Panc1 (cell line): Measurements from ENCODE around the gene RYR3. TPM values are rescaled to one million over a fixed set of nuclear protein-coding genes. Genes with fewer than 3 reads are reported as not detected.

Experiments used
- ATAC-seq: fragments of 200-7000 bp; cut with Tn5 transposase; 2 replicates; pipeline ENCODE4 v1.9.1; 2020; ENCODE audit warnings: mild to moderate bottlenecking, moderate library complexity
- BruUV-seq: library from RNA; stranded (reverse); fragments of 400-500 nt; replicated peaks from 2 replicates; lab custom pipeline; 2021; lab: Mats Ljungman, UMichigan
- CTCF ChIA-PET: fragments of 300-600 bp; sonication (Branson Sonifier 250); formaldehyde crosslinking; loops from one replicate; lab custom pipeline; 2022; ENCODE audit warnings: antibody characterized with exemption; lab: Charles Lee
- POLR2A ChIA-PET: fragments of 300-600 bp; sonication (Branson Sonifier 250); formaldehyde crosslinking; loops from one replicate; lab custom pipeline; 2022; ENCODE audit warnings: antibody characterized with exemption; lab: Charles Lee
- DNase-seq: peaks from one replicate; pipeline ENCODE4 v3.0.0-alpha.2; 2010; ENCODE audit warnings: low read depth, low spot score
- H3K27ac ChIP-seq: 2 replicates; pipeline ENCODE4 v1.5.1; 2011; ENCODE audit warnings: mild to moderate bottlenecking, low read length, inconsistent platforms
- H3K27me3 ChIP-seq: fragments of 200-500 bp; sonication (Bioruptor generic); 2 replicates; pipeline ENCODE4 v1.6.0; 2014; ENCODE audit warnings: low read length, inconsistent platforms; ENCODE audit not compliant: control insufficient read depth, insufficient read depth
- H3K36me3 ChIP-seq: fragments of 200-500 bp; sonication (Bioruptor generic); 2 replicates; pipeline ENCODE4 v1.5.1; 2014; ENCODE audit warnings: inconsistent platforms, mild to moderate bottlenecking, low read length, moderate library complexity; ENCODE audit not compliant: control insufficient read depth, insufficient read depth
- H3K4me1 ChIP-seq: 2 replicates; pipeline ENCODE4 v1.5.1; 2011; ENCODE audit warnings: inconsistent platforms, mild to moderate bottlenecking, low read length, moderate library complexity; ENCODE audit not compliant: control insufficient read depth, insufficient read depth
- H3K4me3 ChIP-seq, 2 experiments: 2 replicates each; pipeline ENCODE4 v1.5.1; 2011 to 2012; ENCODE audit warnings: low read depth in 2 of 2, low read length in 2 of 2, mild to moderate bottlenecking in 2 of 2, inconsistent platforms in 1 of 2, moderate library complexity in 1 of 2
- H3K9me3 ChIP-seq: fragments of 200-500 bp; sonication (Bioruptor generic); 2 replicates; pipeline ENCODE4 v1.5.1; 2014; ENCODE audit warnings: low read depth, mild to moderate bottlenecking, inconsistent platforms, low read length, moderate library complexity; ENCODE audit not compliant: control insufficient read depth, insufficient read depth
- POLR2AphosphoS5 ChIP-seq: IDR thresholded peaks from 2 replicates; pipeline ENCODE4 v1.6.1; 2012; ENCODE audit warnings: mild to moderate bottlenecking, low read depth, low read length, moderate library complexity
- SIN3A ChIP-seq: IDR thresholded peaks from 2 replicates; pipeline ENCODE4 v1.6.1; 2012; ENCODE audit warnings: low read depth, mild to moderate bottlenecking, low read length, moderate library complexity, borderline replicate concordance; ENCODE audit not compliant: insufficient read depth
- TCF7L2 ChIP-seq: IDR thresholded peaks from 2 replicates; pipeline ENCODE4 v1.6.1; 2011; ENCODE audit warnings: mild to moderate bottlenecking, low read depth, low read length, inconsistent platforms
- in situ Hi-C: cut with HindIII; loops from 2 replicates; pipeline ENCODE4 v1.10.0; 2016; ENCODE audit warnings: low sequenced_read_pairs, low pct_unique_long_range_greater_than_20kb
- intact Hi-C: fragments of 100-400 bp; cut with micrococcal nuclease; formaldehyde crosslinking; loops from one replicate; pipeline ENCODE4 v1.10.0; 2022; ENCODE audit not compliant: unreplicated experiment
- total RNA-seq: library from RNA; stranded (reverse); gene quantifications from one replicate; pipeline ENCODE4 v1.2.1, GENCODE V29; 2021; ENCODE audit not compliant: unreplicated experiment
- TF ChIP-seq, protein P1 (sequence below), 2 experiments: IDR thresholded peaks; 2 replicates each; pipeline ENCODE4 v1.6.1; 2011 to 2012; ENCODE audit warnings: low read depth in 2 of 2, control low read depth in 1 of 2, low read length in 1 of 2, mild to moderate bottlenecking in 1 of 2, moderate library complexity in 1 of 2; ENCODE audit not compliant: insufficient read depth in 1 of 2
- TF ChIP-seq, protein P2 (sequence below): fragments of 450-650 bp; IDR thresholded peaks from 2 replicates; pipeline ENCODE4 v1.5.1; 2017; ENCODE audit warnings: mild to moderate bottlenecking

Gene RYR3
- total RNA-seq, 1 experiment from 2014 or later: not detected

DNA sequence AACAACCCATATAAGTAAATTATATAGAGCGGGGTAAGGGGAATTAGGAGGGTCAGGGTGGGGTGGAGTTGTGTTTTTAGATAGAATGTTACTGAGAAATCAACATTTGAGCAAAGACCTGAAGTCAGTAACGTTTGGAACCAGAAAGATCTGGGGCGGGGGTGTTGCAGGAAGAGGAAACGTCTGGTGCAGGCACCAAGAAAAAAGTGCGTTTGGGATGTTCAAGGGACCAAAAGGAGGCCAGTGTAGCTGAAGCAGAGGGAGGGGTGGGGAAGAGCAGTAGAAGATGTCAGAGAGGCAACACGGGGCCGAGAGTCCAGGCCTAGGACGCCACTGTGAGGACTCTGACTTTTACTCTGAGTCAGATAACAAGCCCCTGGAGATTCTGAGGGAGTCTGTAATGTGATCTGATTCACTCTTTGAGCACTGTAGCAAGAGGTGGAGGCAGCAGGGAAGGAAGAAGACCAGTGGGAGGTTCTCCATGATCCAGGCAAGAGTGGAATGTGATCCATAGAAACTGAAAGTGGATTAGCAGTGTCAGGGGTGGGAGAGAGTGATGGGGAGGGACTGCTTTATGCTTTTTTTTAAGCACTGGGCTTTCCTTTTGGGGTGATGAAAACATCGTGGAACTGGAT lies 478.3 kb downstream of the RYR3 start:
- BruUV-seq: no TSS peak
- in situ Hi-C loops: no loop called here
- POLR2A ChIA-PET: no interaction called here

DNA sequence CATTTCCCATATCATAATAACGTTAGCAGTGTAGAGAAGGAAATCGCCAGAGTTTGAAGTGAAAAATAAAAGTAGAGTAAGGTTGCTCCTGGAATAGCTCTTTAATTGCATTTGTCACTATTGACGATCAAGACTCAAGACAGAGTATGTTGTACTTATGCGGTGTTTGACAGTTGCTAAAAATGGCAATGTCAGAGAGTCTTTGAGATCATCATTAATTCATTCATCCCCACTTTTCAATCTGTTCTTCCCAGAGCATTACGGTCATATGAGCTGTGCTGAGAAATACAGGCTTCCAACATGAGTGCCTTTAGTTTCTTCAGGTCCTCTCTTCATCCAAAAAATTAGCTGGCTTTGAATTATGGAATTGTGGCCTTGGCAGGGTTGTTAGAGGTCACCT lies 483.7 kb downstream of the RYR3 start:
- no peak for ATAC-seq
- DNase-seq: no peak
- in situ Hi-C loops: no loop called here
- BruUV-seq: no TSS peak
- POLR2A ChIA-PET: no interaction called here
- Histone ChIP-seq H3K36me3 (no peaks in the 10 kb centered on the region), H3K27ac (no peak overlapping the region), H3K27me3 (peaks cover 5% of the 10 kb centered on the region; the same call in 1 of the 2 replicates), H3K4me1 (no peaks in the 10 kb centered on the region), H3K4me3 (no peak overlapping the region), H3K9me3 (no peaks in the 10 kb centered on the region)
- TF ChIP-seq SIN3A (no peak), TCF7L2 (no peak), POLR2AphosphoS5 (no peak)
- TF ChIP-seq, protein P1, sequence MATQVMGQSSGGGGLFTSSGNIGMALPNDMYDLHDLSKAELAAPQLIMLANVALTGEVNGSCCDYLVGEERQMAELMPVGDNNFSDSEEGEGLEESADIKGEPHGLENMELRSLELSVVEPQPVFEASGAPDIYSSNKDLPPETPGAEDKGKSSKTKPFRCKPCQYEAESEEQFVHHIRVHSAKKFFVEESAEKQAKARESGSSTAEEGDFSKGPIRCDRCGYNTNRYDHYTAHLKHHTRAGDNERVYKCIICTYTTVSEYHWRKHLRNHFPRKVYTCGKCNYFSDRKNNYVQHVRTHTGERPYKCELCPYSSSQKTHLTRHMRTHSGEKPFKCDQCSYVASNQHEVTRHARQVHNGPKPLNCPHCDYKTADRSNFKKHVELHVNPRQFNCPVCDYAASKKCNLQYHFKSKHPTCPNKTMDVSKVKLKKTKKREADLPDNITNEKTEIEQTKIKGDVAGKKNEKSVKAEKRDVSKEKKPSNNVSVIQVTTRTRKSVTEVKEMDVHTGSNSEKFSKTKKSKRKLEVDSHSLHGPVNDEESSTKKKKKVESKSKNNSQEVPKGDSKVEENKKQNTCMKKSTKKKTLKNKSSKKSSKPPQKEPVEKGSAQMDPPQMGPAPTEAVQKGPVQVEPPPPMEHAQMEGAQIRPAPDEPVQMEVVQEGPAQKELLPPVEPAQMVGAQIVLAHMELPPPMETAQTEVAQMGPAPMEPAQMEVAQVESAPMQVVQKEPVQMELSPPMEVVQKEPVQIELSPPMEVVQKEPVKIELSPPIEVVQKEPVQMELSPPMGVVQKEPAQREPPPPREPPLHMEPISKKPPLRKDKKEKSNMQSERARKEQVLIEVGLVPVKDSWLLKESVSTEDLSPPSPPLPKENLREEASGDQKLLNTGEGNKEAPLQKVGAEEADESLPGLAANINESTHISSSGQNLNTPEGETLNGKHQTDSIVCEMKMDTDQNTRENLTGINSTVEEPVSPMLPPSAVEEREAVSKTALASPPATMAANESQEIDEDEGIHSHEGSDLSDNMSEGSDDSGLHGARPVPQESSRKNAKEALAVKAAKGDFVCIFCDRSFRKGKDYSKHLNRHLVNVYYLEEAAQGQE (IDR thresholded peaks at IDR 0.05; ENCODE audit: insufficient read depth in 1 of 2, low read depth in 2 of 2, low read length in 1 of 2): no peak
- TF ChIP-seq, protein P2, sequence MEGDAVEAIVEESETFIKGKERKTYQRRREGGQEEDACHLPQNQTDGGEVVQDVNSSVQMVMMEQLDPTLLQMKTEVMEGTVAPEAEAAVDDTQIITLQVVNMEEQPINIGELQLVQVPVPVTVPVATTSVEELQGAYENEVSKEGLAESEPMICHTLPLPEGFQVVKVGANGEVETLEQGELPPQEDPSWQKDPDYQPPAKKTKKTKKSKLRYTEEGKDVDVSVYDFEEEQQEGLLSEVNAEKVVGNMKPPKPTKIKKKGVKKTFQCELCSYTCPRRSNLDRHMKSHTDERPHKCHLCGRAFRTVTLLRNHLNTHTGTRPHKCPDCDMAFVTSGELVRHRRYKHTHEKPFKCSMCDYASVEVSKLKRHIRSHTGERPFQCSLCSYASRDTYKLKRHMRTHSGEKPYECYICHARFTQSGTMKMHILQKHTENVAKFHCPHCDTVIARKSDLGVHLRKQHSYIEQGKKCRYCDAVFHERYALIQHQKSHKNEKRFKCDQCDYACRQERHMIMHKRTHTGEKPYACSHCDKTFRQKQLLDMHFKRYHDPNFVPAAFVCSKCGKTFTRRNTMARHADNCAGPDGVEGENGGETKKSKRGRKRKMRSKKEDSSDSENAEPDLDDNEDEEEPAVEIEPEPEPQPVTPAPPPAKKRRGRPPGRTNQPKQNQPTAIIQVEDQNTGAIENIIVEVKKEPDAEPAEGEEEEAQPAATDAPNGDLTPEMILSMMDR: no peak
- CTCF ChIA-PET: interaction anchor here (0.6 kb wide), 1 partner anchor 111 kb away, joined by 4 read pairs; no protein-coding TSS in a partner anchor
- intact Hi-C loops: no loop called here

More for the DNA sequence above, 478.3 kb downstream of the RYR3 start:
- no peaks in the 10 kb centered on the region for H3K9me3 ChIP-seq
- CTCF ChIA-PET: interaction anchor here (0.6 kb wide), 1 partner anchor 174 kb away, joined by 12 read pairs; no protein-coding TSS in a partner anchor
- 0 out of 2 replicates have a peak, but pooled peaks cover 2% of the 10 kb centered on the region for H3K27me3 ChIP-seq
- peak overlapping the region in 1 of 2 experiments; percentile 16; a peak in 1 of 4 replicates for H3K4me3 ChIP-seq
- DNase-seq: no peak
- H3K36me3 ChIP-seq: no peaks in the 10 kb centered on the region
- intact Hi-C loops: no loop called here
- H3K27ac ChIP-seq: no peak overlapping the region
- H3K4me1 ChIP-seq: no peaks in the 10 kb centered on the region
- TF ChIP-seq SIN3A (no peak), POLR2AphosphoS5 (no peak), TCF7L2 (no peak)
- TF ChIP-seq, protein P1 (IDR thresholded peaks at IDR 0.05; ENCODE audit: insufficient read depth in 1 of 2, low read depth in 2 of 2, low read length in 1 of 2): no peak
- TF ChIP-seq, protein P2: no peak
- ATAC-seq: no peak
